GDM1 (cell line): ENCODE results near the gene ARID5B.

Experiments used
- DNase-seq: peaks from one replicate; lab custom pipeline; 2025; lab: John Stamatoyannopoulos, UW

Gene ARID5B

DNA sequence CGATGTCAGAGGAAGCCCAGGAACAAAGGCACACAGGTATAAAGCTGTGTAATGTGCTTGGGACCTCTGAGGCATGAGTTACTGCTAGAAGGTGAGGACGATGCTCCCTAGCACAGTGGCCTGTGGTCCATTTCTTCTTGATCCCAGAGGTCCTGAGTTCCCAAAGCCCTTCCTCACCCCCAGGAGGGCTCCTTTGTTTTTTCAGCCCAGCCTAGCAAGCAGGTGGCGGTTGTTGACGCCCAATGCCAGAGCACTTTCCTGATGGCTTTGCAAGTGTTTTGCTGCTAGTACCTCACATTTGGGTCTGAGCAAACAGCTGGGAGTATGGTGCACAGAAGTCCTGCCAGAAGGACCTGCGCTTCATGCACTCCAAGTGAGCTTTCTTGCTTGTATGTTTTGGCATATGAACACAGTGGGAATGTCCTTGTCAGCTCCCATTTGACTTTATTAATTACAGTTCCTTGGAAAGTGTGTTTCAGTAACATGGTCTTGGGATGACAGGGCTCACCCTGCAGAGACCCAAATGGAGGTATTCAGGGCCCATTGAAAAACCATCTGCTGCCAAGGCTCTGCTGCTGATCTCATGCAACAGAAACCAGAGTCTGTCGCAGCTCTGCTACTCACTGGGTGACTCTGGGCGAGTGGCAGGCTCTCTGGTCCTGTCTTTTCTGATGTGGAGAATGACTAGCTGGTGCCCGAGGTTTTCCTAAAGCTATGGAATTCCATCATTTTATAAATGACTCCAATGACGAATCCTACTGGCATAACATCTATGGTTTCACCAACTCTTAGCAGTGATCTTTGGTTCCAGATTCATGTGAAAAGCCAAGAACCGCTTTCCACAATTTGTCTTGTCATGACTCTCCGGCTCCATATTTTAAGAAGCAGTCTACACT, 134.9 kb downstream of the ARID5B start:
- no peak for DNase-seq

DNA sequence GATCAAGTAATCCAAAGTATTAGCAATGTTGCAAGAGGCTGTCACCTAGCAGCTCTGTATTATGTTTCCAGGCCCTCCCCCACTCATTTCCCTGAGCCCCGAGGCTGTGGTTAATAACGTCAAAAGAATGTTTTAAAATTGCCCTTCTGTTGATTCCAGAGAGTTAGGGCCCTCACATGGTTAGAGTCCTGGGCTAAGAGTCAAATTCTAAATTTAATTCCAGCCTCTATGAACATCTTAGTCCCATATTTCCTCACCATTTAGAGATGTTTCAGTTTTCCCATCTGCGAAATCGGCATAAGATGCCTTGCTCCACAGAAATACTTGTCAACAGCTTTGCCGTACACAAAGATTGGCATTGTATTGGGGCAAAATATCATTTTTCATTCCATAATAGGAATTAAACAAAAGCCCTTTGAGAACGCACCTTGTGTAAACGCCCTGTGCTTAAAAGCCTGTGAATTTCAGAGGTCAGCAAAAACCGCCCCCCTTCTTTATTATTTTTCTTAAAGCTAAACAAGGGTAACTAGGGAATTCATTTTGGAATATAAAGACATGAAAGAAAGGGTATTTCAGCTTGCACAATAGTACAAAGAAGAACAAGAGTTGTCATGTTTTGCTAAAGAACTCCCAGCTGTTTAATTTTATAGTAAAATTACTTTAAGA, 135.8 kb downstream of the ARID5B start:
- no peak for DNase-seq

DNA sequence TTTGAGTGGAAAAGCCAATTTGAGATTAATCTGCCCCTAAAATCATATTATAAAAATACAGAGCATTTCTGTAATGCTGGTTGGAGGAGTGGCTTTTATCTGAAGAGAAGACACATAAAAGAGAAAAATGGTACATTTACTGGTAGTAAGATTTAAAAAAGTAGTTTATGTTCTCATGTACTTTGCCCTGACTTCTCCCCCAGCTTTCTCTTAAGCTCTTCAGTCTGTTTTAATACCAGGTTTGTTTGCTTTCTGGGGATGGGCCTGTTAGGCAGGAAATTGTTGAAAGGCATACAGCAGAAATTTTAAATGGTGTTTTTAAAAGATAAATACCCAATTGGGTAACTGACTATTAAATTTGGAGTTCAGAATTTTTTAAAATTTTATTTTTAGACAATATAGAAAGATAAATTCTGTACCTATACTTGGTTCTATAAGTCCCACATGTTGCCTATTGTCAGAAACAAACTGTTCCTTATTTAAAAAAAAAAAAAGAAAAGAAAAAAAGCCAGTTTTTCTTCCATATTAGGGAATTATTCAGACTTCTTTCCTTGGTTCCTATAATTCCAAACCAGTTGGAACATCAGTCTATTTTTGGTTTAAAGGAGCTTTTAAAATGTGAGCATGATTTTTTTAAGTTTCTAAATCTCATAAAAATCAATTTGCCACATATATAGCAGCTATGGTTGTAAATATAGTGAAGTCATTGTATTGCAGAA, 136.6 kb downstream of the ARID5B start:
- no peak for DNase-seq

DNA sequence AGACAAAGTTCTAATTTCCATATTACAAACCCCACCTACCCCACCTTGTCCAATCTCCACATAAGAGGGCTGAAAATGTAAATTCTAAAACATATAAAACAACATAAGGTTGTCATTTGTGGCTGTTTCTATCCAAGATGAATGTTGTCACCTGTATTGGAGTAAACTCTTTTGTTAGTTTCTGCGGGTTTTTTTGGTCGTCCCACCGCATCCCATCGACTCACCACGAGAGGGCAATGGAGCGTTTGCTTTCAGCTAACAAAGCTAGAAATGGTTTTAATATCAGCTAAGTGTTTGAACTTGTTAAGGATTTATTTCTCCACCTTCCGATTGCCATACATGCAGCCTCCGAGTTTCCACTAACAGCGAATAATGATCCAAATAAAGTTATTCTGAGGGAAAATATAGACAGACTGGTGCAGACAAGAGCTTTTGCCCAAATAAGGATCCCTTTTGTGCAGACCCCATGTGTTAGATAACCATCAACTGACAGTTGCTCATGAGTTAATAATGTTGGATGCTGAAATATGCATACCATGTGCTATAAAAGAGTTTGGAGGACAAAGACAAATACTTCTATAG, 137.2 kb downstream of the ARID5B start:
- peak; percentile 25 for DNase-seq

DNA sequence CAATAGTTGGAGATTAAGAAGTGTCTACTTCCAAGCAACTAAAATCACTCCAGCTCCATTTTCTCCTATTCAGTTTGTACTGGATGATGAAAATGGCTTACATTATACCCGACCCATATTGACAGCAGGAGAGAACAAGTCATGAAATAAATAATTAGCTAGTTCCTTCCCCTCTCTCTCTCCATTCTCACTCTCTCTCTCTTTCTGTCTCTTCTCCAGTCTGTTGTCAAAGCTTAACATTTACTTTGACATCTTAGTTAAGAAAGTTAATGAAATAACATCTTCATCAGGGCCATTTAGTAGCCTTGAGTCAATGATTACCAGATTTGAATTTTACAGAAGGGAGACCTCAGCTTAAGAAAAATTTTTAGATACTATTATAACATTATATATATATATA, 138.5 kb downstream of the ARID5B start:
- no peak for DNase-seq

DNA sequence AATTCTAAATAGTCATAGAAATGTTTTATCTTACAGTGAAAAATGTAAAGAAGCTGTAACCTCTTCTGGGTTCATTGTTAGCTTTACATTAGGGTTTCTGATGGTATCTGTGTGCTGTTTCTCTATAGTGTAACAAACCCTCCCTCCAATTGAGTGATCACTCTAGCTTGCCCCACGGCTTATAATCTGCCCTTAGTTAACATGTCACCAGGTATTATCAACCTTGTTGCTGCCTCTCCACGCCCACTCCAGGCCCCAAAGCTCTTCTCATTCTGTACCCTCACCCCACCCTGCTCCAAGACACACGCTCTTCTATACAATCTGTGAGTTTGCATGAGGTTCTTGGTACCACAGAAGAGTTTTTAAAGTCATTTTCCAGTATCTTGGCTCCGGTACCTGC, 139.4 kb downstream of the ARID5B start:
- DNase-seq = no peak

- no peak for DNase-seq
These were observed 142.0 kb downstream of the ARID5B start for GRCh38 chr10:62043421-62044021.

- no peak for DNase-seq
These were observed 143.1 kb downstream of the ARID5B start for GRCh38 chr10:62044566-62044965.

DNA sequence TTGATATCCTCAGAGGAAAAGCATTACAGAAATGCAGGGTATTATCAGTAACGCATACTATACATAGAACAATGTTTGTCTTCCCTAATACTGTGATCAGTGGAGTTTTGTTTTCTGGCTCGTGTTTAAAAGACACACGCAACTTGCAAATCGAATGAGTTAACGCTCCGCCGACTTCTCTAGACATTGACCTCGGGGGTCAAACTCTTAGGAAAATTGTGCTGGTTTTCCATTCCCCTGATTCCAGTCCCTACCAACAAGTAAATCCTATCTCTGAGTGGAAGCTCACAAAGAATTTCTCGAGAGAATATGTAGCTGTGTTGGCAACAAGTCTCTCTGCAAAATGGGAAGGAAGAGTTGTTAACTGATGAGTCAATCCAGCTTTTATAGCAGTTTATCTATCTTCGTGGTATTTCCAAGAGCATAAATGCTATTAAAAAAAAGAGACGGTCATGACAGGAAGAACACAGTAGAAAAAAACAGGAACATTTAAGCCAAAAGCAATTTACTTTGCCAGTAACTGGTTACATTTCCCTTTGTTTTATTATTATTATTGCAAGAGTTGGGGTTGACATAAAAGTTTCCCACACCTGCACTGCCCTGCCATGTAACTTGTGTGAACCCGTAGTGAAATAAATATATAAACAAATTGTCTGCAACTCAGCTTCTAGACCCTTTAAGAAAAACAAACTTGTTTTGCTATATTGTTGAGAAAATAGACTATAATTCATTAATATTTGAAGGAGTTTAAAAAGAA, 144.4 kb downstream of the ARID5B start:
- DNase-seq = no peak

GRCh38 chr10:62046522-62047227, 145.2 kb downstream of the ARID5B start:
- no peak for DNase-seq

DNA sequence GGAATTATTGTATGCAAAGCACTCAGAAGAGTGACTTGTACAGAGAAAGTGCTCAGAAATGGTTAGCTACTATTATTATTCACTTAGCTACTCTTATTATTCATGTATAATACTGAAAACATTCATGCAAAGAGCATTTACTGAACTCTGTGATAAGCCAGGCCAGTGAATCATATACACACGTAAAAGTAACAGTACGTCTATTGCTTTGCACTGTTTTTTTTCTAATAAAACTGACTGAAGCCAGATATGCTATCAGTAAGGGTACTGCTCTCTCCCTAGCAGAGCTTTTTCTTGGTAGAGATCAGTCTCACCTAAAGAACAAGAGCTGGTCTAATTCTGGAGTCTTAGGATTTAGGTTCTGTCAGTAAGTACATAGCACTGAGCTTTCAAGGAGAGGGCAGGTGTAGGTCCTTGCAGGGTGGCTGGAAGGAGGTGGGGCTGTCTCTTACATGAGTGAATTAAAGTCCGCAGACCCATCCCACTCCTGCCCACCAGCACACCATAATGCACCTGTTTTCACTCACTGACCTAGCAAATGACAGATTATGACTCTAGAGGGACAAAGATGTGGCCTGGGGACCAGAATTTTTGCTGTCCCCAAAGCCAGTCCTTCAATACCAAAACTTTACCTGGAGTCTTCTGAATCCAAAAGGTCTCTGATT, 145.9 kb downstream of the ARID5B start:
- no peak for DNase-seq

- no peak for DNase-seq
These were observed 146.5 kb downstream of the ARID5B start for GRCh38 chr10:62047960-62048383.

DNA sequence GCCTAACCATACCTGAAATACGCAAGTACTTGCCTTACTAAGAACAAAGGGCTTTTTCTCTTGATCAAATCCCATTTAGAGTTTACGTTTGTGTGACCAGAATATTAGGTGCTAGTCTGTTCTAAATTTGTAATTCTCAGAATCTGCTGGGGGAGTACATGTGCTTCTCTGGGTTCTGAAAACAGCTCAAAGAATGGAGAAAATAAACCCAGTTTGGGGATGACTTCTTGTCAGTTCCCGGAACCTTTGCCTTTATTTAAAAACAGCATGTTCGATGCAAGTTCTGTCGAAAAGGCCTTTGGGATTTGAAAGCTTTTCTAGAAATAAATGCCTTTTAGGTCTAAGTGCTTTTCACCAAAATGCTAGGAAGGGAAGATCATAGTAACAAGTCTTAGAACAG, 147.0 kb downstream of the ARID5B start:
- DNase-seq = no peak

DNA sequence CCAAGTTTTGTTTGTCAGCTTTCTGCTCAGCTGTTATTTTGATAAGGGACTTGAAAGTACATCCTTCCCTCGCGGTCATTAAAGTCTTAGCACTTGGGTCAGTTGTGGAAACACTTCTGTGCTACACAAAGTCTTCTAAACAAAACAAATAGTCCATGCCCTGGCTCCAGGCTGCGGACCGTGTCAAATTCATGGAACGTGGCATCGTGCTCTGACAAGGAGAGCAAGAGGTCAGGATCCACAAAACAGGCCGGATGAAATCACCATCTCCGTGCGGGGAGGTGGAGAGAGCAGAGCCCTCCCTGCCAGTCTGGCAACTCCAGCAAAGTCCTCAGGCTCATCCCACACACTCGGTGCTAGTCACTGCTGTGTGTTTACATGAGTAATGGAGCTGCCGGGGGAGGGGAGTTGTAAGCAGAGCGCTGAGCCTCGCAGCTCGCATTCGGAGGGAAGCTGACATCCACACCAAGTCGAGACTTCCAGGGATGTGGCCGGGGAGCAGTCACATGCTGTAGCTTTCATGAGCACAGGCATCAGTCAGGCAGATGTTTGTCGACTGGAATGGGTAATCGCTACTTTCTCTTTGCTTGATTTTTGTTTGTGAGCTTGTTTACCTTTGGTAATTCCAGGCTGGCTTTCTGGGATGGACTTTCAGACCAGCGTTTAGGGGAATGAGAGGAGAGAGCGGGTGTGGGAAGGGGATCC, 147.6 kb downstream of the ARID5B start:
- DNase-seq = no peak

- DNase-seq = no peak
These were observed 148.3 kb downstream of the ARID5B start for GRCh38 chr10:62049624-62050345.

- no peak for DNase-seq
These were observed 148.9 kb downstream of the ARID5B start for GRCh38 chr10:62050346-62050892.

DNA sequence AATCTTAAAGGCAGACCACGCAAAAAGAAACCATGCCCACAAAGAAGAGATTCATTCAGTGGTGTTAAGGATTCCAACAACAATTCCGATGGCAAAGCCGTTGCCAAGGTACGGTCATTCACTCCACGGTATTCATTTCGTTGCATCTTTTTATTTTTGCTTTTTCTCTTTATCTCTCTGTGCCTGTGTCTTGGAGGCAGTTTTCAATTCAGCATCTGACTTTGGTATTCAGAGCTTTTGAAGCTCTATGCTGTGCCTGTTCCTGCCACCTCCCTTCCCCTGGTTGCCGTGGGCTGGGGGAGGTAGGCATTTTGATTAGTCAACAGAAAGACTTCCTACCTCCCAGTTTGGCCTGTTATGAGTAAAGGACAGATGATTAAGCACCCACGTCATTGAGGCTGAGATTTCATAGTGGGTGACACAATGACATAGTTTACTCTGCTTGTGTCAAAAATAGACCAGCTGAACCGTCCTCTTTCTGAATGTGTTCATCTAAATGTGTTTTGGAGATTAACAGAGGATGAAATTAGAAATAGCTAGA, 149.5 kb downstream of the ARID5B start:
- DNase-seq = no peak

- DNase-seq = no peak
These were observed 150.8 kb downstream of the ARID5B start for GRCh38 chr10:62052276-62052675.
